Cerebellar cortex (tissue), 1 donor: ENCODE measurements around the gene DUSP14.
"Not testable (repeated sequence)": the region's sequence is repeated elsewhere in the genome, so short reads cannot be mapped to it uniquely, and the experiment has no call there.

ENCODE experiments used
- DNase-seq: peaks from one replicate; pipeline ENCODE4 v3.0.0-alpha.2; 2015; ENCODE audit warnings: low spot score

The DUSP14 gene, protein sequence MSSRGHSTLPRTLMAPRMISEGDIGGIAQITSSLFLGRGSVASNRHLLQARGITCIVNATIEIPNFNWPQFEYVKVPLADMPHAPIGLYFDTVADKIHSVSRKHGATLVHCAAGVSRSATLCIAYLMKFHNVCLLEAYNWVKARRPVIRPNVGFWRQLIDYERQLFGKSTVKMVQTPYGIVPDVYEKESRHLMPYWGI

DNA sequence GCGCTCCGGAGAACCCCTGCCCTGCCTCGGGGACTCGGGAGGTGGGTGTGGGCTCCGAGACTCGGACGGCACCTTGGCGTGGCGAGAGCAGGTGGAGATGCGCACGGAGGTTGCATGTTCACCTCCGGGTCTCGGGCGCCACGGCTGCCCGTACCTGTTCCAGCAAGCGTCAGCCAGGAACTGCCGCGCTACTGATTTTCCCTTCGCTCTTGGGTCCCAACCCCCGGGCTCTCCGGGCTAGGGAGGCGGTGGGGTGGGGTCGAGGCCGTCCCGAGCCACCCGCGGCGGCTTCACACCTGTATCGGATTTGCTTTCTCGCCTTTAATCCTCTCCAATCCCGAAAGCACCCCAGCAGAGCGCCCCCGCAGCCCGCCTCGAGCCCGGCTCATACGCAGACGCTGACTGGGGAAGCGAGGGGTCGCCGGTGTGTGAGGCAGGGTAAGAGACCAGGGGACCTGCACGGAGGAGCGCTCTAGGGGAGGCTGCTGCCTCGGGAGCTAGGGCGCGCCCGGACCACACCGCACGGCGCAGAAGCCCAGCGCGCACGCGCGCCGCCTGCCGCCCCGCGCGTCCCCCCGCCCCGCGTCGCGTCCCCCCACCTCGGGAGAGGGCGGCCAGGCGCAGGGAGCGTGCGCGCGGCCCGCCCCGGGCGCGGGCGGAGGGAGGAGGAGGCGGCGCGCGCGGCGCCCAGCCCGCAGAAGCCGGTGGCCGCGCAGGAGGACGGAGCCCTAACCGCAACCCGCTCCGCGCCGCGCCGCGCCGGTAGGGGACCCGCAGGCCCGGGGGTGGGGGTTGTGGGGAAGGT lies at the start of gene DUSP14:
Gene DUSP14, plus strand, starts transcription at position 695 of the 805 bp plus-strand sequence. CDS start 22,382 bp downstream, outside the sequence.
- peak; percentile 81 for DNase-seq

DNA sequence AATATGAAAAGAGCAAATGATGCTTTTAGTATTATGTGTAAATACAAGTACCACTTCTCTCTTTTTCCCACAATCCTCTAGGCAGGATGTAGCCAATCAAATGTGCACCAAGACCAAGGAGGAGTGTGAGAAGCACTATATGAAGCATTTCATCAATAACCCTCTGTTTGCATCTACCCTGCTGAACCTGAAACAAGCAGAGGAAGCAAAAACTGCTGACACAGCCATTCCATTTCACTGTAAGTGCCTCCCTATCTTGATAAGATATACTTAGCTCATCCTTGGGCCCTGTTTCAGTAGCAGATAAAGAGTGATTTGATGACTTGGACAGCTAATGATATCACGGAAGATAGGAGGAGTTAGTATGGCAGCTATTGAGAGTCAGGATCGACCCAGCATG lies 49.3 kb upstream of the DUSP14 start:
- no peak for DNase-seq

DNA sequence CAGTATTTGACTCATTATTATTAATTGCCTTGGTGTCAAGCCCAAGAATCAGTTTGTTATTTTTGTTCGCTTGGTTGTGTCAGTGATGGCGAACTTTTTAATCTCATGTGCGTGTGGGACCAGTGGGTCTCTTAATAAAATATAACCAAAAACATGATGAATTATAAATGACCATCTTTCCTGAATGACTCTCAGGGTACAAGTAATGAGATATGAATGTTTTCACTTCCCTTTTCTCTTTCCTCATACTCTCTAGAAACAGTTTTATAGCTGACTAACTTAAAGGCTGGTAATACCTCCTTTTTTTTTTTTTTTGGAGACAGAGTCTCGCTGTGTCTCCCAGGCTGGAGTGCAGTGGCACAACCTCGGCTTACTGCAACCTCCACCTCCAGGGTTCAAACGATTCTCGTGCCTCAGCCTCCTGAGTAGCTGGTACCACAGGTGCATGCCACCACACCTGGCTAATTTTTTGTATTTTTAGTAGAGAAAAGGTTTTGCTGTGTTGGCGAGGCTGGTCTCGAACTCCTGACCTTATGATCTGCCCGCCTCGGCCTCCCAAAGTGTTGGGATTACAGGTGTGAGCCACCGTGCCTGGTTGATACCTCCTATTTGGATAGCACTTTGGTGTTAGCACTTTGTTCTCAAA lies 48.2 kb upstream of the DUSP14 start:
- DNase-seq = not testable (repeated sequence)

DNA sequence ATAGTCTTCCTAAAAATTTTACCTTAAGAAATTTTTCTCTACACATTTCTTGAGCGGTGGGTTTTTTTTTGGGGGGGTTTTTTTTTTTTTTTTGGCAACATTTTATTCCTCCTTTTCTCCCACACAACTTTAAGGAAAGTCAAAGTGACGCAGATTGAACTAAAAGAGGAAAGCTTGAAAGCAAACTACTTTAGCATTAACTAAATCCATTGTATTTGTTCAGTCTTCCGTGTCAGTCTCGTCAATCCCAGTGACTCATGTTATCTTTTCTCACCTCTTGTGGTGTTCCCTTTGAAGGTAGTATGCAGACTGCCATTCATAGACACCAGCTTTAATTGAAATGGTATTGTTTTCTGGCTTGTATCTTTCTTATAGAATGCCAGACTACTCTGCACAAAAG lies 43.7 kb upstream of the DUSP14 start:
- DNase-seq = no peak

DNA sequence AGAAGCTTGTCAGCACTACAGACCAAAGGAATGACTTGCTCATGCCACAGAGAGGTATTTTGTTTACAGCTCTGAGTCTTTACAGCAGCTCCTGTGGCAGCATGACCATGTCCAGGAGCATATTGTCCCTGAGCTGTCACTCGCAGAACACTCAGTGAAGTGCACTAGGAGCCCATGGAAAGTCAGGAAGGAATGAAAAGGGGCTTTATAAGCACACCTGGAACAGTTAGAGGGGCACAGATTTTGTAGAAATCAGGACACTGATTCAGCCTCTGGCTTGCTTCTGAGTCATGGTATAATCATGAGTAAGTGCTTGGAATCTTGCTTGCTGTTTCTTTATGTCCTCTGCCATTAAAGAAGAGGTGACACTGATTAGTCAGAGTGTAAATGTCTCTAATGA lies 42.0 kb upstream of the DUSP14 start:
- DNase-seq = no peak

DNA sequence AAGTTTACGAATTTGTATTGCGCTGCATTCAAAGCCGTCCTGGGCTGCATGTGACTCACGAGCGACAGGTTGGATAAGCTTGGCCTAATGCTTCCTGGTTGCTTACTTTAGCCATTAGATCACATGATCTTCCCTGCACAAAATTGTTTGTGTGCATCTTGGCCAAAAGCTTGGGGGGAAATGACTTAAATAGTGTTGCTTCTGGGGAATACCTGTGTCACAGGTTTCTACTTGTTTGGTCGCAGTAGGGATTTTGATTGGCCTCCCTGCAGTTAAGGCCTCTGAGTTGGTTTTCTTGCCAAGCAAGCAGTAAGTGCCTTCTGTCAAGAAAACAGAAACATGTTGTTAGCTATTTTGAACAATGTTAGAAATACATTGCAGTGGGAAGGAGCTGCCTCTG lies 39.6 kb upstream of the DUSP14 start:
- peak; percentile 77 for DNase-seq

DNA sequence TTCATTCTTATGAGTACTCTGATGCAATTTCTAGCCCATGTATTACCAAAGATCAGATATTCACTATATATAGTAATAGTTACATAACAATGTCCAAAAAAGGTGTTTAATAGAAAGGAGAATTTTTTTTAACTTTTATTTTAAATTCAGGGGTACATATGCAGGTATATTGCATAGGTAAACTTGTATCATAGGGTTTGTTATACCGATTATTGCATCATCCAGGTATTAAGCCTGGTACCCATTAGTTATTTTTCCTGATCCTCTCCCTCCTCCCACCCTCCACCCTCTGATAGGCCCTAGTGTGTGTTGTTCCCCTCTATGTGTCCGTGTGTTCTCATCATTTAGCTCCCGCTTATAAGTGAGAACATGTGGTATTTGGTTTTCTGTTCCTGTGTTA lies 31.9 kb upstream of the DUSP14 start:
- not testable (repeated sequence) for DNase-seq

DNA sequence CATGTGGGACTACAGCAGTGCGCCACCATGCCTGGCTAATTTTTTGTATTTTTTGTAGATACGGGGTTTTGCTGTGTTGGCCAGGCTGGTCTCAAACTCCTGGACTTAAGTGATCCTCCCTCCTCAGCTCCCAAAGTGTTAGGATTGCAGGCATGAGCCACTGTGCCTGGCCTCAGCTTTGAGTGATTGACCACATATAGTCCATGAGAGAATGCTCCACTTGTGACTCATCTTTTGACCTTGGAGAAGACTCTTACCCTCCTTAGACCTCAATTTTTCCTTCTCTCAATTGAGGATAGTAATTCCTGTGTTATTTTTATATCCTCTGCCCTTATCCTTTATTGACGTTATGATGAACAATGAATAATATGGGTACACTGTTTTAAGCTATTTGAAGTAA lies 30.9 kb upstream of the DUSP14 start:
- DNase-seq = no peak

DNA sequence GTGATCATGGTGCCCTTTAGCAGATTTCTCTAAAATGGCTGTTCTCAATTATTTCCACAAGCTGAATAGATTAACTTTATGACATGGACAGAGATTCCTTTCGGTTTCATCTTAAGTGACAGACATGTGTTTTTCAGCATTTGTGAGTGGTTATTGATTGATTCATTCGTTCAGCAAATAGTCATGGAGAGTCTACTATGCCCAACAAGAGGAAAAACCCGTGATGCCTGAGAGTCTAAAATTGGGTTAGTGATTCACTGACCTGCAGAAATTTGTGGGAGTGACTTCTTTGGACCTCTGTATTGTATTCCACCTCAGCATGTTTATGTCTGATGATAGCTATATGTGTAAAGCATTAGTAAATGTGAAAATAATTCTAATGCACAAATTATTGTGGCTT lies 28.0 kb upstream of the DUSP14 start:
- no peak for DNase-seq

DNA sequence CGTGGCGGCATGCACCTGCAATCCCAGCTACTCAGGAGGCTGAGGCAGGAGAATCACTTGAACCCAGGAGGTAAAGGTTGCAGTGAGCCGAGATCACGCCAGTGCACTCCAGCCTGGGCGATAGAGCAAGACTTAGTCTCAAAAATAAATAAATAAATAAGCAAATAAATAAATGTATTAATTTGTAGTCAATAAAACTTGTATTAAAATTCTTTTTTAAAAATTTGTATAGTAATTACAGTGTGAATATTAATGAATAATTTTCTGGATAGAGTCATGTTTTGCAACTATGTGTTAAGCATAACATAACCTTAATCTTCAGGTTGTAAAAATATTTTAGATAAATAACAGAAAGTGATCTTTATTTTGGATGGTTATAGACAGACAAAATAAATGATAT lies 27.2 kb upstream of the DUSP14 start:
- no peak for DNase-seq

DNA sequence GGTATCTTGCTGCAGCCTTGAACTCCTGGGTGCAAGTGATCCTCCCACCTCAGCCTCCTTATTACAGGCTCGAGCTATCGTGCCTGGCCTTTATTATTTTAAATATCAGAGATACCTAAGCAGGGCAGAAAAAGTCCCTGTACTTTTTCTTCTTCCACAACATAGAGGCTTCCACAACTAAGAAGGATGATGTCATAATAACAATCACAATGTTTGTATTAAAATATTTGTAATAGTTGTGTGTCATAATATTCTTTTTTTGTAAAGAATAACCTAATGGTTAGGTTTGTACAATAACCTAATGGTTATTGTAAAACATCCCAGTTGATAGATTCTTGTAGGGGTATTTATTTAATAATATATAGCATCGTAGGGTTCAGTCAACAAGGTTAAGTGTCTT lies 26.7 kb upstream of the DUSP14 start:
- DNase-seq = no peak

DNA sequence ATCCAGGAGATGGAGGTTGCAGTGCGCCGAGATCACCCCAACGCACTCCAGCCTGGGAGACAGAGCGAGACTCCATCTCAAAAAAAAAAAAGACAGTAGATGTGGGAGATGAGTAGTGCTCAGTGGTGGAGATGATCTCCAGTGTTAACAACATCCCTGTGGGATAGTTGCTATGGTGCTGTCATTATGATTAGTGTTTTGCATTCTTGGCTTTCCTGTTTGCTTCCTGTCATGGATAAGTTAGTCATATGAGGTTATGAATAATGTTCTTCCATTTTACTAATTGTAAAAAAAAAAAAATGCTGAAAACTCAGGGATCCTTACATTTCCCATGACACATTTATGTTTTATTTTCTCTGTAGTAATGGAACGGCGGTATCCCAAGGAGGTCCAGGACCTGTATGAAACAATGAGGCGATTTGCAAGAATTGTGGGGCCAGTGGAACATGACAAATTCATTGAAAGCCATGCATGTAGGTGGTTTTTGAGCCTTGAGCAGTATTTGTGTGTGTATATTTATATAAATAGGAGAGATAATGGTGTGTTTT lies 24.5 kb upstream of the DUSP14 start:
- no peak for DNase-seq

DNA sequence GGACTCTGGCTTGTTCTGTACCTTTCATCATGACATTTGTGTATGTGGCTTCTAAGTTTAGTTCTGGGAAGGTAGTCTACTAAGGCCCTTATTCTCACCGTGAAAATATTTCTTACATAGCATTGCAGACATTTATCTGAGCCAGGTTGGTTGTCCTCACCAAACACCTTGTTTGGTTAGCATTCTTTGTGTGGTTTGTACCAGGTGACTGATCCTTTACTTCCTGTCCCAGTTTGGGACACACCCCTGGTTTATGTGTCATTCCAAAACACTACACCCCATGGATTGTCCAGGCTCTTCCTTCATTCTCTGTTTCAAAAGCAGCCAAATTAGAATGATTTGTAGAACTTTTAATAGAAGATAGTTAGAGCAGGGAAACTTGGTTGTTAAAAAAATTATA lies 23.2 kb upstream of the DUSP14 start:
- DNase-seq = no peak

DNA sequence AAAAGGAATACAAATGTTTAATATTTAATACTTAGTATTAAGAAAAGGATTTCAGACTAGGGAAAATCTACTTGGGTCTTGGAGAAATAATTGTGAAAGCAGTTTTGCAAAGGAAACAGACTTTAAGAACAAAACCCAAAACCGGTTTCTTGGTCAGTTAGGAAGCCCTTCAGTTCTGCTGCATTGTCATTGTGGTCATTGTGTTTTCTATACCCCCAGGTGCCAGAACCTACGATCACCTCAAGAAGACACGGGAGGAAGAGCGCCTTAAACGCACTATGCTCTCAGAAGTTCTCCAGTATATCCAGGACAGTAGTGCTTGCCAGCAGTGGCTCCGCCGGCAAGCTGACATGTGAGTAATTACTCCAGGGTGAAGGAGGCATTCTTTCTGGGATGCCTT lies 19.5 kb upstream of the DUSP14 start:
- DNase-seq = no peak

DNA sequence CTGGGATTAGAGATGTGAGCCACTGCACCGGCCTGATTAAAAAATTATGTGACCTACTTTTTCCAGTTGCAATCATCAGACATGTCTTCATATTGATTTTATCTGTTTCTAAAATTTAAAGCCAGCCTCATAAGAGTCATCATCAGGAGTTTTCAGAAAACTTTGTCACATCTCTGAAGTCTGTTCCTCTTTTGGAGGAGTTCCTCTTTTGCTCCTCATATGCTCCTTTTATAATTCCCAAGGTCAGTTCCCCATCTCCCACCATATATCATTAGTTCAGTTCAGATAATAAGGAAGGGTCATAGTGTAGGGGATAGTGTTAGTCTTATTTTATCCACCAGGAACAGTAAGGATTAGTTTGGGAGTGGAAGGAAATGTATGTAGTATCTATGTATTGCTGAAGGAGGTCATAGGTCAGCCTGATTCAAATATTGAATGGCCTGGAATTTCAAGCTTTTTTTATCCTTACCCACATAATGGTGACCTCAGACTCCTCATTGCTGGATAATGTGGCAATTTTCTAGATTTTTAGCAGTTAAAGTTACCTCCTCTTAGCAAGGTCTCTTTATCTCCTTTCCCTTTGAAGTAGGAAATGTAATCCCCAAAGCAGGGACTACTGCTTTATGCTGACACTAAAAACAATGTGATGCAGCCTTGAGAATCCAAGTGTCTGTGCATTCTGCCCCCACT lies 13.8 kb upstream of the DUSP14 start:
- no peak for DNase-seq

DNA sequence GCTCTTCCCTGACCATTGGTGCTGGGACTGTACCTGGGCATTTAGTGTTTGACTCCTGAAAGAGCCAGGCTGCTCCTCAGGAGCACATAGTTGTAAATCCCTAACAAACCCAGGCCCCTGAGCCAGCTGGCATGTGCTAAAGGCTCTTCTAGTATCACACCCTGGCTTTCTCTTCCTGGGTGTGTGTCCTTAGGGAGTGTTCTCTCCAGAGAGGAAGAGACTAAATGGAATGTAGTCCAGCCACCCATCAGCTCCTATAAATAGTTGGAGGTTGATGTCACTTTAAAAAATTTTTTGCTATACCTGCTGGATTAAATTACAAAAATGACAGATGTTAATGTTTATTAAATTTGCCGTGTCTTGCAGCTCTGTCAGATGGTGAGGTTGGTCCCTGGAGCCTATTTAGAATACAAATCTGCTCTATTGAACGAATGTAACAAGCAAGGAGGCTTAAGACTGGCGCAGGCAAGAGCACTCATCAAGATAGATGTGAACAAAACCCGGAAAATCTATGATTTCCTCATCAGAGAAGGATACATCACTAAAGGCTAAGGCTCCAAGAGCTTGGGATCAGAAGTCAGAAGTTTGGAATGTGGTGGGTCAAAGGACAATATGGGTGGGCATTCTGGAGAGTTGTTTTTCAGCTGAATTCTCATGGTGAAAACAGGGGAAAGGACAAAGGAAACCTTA lies 13.1 kb upstream of the DUSP14 start:
- no peak for DNase-seq

DNA sequence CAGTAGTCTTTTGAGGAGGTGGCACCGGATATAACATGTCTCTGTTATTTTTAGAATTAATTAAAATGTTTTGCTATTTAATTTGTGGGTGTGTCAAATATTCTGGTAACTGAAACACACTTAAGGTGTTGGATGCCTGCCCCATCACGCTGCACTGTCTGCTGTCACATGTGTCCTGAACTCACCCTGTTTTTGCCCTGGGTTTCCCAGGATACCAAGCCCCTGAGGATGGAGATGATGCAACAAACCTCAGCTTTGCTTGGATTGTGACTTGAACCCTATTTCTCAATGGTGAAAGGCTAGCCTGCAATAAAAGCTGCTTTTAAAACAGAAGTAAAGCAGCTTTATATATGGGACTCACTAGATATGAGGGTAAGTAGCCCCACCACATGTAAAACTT lies 11.5 kb upstream of the DUSP14 start:
- no peak for DNase-seq

DNA sequence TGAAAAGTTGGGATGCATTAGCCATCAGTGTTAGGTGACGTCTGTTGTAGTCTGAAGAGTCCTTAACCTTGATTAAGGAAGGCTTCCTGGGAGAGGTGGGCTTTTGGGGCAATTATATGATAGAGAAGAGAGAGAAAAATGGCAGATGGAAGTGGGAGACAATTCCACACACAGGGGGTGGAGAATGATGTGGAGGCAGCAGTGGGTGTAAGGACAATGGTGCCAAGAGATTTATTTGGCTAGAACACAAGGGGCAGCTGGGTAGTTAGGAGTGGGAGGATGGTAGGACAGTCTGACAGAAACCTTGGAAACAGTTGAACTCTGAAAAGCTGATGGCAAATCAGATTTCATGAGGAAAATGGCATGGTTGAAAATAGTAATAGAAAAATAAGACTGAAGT lies 10.7 kb upstream of the DUSP14 start:
- no peak for DNase-seq

DNA sequence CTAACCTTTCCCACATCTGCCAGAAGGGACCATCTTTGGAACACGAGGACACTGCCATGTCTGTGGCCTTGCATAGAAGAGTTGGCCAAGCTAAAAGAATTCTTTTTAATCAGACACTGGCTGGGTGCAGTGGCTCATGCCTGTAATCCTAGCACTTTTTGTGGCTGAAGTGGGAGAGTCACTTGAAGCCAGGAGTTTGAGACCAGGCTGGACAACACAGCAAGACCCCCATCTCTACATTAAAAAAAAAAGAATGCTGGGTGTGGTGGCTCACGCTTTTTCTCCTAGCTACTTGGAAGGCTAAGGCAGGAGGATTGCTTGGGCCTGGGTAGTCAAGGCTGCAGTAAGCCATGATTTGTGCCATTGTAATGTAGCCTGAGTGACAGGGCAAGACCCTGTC lies 9.3 kb upstream of the DUSP14 start:
- DNase-seq = no peak

DNA sequence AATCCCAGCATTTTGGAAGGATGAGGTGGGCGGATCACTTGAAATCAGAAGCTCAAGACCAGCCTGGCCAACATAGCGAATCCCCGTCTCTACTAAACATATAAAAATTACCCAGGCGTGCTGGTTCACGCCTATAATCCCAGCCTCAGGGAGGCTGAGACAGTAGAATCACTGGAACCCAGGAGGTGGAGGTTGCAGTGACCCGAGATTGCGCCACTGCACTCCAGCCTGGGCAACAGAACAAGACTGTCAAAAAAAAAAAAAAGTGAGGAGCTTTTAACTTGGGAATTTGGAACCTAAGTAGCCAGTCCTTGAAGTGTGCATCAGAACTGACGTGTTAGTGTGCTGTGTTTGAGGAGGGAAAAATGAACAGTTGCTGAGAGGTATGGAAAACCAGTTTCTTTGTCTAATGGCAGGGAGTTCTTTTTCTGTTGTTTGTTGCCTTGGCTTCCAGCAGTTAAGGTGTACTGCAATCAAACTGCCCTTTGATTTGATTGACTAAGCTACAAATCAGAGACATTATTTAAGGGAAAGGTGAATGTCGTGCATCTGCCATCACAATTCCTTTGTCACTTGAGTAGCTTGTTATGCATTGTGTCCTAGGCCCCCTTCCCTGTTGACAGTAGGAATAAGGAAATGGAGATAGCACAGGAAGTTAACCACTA lies 8.6 kb upstream of the DUSP14 start:
- DNase-seq = no peak

DNA sequence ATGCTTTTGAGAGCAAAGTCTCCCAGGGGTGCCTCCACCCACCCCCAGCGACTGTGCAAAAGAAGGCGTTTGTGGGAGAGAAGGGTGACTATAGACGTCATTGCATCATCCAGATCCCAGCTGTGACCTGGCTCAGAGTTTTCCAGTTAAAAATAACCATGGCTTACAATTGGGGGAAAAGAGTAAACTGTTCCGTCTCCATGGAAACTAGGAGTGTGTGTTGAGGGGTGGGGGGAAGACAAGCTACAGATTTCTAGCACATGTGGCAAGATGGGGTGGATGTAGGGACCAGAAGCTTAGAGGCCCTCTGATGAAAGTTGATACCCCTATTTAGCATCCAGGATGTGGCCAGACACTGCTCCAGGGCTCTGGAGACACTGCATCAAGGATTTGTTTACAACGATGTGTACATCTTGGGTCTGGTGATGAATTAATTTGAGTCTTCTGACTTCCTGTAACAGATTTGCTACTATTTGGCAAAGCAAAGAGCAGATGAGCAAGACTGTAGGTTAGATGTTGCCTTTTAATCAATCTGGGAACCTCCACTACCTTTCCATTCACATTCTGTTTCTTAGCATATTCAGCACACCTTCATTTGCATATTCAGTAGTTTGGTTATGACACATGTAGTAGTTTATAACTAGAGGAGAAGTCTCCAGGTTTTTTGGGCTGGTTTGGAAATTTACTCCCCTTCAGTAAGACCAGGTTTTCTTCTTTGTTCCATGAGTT lies 6.2 kb upstream of the DUSP14 start:
- DNase-seq = no peak
